HG02623 (cell line): Measurements from ENCODE around the gene TUBB2A.
"Not testable (repeated sequence)": the region's sequence is repeated elsewhere in the genome, so short reads cannot be mapped to it uniquely, and the experiment has no call there.

Experiments
- ATAC-seq: cut with Tn5 transposase; IDR thresholded peaks from one replicate; pipeline ENCODE4 v1.9.1; 2021; ENCODE audit warnings: moderate library complexity; ENCODE audit not compliant: unreplicated experiment

Gene TUBB2A

GRCh38 chr6:3156184-3157130 lies 887 bp downstream of the TUBB2A start:
- ATAC-seq: peak; percentile 11

- not testable (repeated sequence) for ATAC-seq
These were observed 1.9 kb downstream of the TUBB2A start for GRCh38 chr6:3155416-3155815.

- no peak for ATAC-seq
These were observed 4.7 kb downstream of the TUBB2A start for GRCh38 chr6:3152689-3153088.

- no peak for ATAC-seq
These were observed 5.7 kb downstream of the TUBB2A start for GRCh38 chr6:3151691-3152090.

GRCh38 chr6:3147914-3148757 lies 9.2 kb downstream of the TUBB2A start:
- ATAC-seq: no peak

- no peak for ATAC-seq
These were observed 12.8 kb downstream of the TUBB2A start for GRCh38 chr6:3144571-3144970.

GRCh38 chr6:3143158-3143557 lies 14.2 kb downstream of the TUBB2A start:
- no peak for ATAC-seq

- no peak for ATAC-seq
These were observed 14.8 kb downstream of the TUBB2A start for GRCh38 chr6:3142536-3142935.

GRCh38 chr6:3140201-3140600 lies 17.1 kb downstream of the TUBB2A start:
- ATAC-seq: no peak

- no peak for ATAC-seq
These were observed 18.0 kb downstream of the TUBB2A start for GRCh38 chr6:3139090-3139903.

GRCh38 chr6:3138341-3138740 lies 19.0 kb downstream of the TUBB2A start:
- no peak for ATAC-seq

- ATAC-seq: not testable (repeated sequence)
These were observed 19.5 kb downstream of the TUBB2A start for GRCh38 chr6:3137873-3138272.

- ATAC-seq: no peak
These were observed 20.1 kb downstream of the TUBB2A start for GRCh38 chr6:3137057-3137777.

GRCh38 chr6:3136292-3137011 lies 20.9 kb downstream of the TUBB2A start:
- no peak for ATAC-seq

GRCh38 chr6:3135668-3136291 lies 21.6 kb downstream of the TUBB2A start:
- ATAC-seq: no peak

GRCh38 chr6:3133515-3133914 lies 23.8 kb downstream of the TUBB2A start:
- ATAC-seq: no peak

GRCh38 chr6:3131695-3132094 lies 25.6 kb downstream of the TUBB2A start:
- no peak for ATAC-seq

GRCh38 chr6:3128356-3129108 lies 28.8 kb downstream of the TUBB2A start:
- no peak for ATAC-seq
